Camera-type eye (tissue), 1 donor: Measurements from ENCODE around the gene MT3. TPM values are rescaled to one million over a fixed set of nuclear protein-coding genes. Genes with fewer than 3 reads are reported as not detected.

ENCODE experiments used
- total RNA-seq: library from RNA; depleted of rRNA; stranded (reverse); fragments of >200 nt; gene quantifications from one replicate; pipeline ENCODE4 v1.2.3, GENCODE V29; 2014

MT3 gene
- total RNA-seq = not detected

DNA sequence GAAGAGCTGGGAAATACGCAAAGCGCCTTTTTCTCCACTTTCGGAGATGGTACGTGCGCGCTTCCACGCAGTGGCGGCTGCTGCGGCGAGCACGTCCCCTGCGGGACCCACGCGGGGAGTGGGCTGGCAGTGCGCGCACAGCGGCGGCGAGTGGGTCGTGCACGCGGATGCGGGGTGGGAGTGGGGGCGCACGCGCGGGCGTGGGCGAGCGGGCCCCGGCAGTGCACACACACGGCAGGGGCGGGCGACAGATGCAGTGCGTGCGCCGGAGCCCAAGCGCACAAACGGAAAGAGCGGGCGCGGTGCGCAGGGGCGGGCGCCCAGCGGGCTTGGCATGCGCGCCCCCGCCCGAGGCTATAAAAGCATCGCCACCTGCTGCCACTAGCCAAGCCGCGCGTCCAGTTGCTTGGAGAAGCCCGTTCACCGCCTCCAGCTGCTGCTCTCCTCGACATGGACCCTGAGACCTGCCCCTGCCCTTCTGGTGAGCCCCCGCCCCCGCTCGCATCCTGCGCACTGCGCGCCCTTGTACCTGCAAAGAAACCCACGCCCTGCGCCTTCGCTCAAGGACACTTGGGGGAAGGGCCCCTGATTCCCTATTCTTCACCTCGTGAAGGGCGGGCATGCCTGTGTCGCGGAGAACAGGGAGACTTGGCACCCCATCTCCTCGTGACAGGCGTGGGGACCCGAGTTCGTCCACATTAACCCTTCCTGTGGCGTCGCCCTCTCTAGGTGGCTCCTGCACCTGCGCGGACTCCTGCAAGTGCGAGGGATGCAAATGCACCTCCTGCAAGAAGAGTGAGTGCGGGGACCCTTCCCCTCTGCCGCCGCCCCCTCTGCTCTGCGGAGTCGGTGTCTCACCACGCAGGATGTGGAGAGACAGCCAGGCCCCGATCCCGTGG lies at the start of gene MT3:
Gene MT3, plus strand, starts transcription at position 388 of the 899 bp plus-strand sequence. Its CDS starts 63 bp downstream, at position 451.

DNA sequence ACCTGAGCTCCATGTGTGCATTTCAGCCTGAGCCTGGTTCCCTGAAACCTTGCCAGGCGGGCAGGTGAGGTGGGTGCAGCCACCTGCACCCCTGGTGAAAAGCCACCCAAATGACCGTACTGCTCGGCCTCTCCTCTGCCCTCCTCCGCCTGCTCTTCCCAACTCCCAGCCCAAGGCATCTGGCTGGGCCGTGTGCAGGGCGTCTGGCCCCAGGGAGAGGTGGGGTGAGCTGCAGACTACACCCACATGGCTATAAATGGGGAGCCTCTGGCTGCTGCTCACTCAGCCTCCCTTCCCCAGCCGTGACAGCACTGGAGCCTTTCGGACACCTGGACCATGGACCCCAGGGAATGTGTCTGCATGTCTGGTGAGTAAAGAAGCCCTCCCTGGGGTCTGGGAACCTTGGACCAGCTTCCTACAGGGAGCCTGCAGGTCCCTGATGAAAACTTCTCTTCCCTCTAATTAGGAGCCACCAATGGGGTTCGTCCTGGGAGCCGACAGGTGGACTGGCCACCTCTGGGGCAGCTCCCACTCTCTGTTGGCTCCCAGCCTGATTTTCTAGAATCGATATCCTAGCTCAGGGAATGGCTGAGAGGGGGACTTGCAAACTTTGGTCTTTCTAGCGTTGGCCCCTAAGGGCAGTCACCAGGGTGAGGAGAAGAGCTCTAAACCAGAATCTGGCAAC lies 24.4 kb upstream of the MT3 start, which contains the start of gene MT4:
Gene MT4, plus strand, starts transcription at position 281 of the 685 bp plus-strand sequence. Its CDS starts 56 bp downstream, at position 337.

DNA sequence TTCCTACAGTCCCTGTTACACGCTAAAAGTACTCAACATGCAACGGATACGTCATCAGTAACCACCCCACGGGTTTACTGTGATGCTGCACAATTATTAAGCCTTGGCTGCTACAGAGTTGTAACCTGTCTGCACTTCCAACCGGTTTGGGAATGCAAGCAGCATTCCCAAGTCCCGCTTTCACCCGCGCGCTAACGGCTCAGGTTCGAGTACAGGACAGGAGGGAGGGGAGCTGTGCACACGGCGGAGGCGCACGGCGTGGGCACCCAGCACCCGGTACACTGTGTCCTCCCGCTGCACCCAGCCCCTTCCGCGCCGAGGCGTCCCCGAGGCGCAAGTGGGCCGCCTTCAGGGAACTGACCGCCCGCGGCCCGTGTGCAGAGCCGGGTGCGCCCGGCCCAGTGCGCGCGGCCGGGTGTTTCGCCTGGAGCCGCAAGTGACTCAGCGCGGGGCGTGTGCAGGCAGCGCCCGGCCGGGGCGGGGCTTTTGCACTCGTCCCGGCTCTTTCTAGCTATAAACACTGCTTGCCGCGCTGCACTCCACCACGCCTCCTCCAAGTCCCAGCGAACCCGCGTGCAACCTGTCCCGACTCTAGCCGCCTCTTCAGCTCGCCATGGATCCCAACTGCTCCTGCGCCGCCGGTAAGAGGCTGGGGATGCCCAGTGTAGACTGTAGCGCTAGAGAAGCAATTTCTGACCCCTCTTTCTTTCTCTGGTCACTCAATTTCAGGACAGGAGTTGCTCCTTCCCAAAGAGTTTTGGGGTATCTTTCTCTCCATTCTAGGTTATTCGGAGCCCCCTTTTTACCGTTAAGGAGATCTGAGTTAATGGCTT lies 18.9 kb downstream of the MT3 start, which contains the start of gene MT2A:
Gene MT2A, plus strand, starts transcription at position 542 of the 833 bp plus-strand sequence. Its CDS starts 72 bp downstream, at position 614.

DNA sequence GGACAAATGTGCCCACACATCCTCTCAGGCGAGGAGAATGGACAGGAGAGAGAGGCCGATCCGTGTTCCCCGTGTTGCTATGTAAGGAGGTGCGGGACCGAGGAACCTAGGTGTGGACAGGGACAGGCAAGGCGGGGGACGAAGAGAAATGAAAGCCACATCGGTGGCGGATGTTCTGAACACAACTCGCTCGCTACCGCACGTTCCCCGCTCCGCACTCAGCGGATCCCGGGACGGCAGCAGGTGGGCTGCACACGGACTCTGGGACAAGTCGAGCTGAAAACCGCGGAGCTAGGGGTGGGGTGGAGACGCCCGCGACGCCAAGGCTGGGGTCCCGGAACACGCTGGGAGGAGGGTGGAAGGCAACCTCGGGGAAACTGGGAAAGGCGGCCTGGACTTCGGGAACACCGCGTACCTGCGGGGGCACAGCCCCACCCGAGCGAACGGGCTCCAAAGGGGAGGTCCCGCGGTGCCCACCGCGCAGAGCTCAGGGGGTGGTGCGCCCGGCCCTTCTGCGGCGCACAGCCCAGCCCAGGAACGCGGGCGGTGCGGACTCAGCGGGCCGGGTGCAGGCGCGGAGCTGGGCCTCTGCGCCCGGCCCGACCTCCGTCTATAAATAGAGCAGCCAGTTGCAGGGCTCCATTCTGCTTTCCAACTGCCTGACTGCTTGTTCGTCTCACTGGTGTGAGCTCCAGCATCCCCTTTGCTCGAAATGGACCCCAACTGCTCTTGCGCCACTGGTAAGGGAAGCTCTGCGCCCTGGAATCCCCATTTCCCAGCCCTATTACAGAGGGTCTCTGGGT lies 36.0 kb downstream of the MT3 start, which contains the start of gene MT1E:
Gene MT1E, plus strand, starts transcription at position 642 of the 803 bp plus-strand sequence. Its CDS starts 71 bp downstream, at position 713.

DNA sequence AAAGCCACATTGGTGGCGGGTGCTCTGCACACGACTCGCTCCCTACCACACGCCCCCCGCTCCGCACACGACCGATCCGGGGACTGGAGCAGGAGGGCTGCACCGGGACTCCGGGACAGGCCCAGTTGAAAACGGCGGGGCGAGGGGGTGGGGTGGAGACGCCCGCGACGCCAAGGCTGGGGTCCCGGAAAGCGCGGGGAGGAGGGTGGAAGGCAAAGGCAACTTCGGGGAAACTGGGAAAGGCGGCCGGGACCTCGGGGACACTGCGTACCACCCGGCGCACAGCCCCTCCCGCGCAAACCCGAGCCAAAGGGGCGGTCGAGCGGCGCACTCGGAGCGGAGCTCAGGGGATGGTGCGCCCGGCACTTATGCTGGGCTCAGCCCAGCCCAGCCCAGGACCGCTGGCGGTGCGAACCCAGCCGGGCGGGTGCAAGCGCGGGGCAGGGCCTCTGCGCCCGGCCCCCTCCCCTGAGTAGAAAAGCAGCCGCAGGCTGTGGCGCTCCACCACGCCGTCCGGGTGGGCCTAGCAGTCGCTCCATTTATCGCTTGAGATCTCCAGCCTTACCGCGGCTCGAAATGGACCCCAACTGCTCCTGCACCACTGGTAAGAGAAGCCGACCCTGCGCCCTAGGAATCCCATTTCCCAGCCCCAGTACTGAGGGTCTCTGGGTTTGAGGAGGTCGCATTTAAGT lies 43.0 kb downstream of the MT3 start, which contains the start of gene MT1M:
Gene MT1M, plus strand, starts transcription at position 504 of the 692 bp plus-strand sequence. Its CDS starts 73 bp downstream, at position 577.

DNA sequence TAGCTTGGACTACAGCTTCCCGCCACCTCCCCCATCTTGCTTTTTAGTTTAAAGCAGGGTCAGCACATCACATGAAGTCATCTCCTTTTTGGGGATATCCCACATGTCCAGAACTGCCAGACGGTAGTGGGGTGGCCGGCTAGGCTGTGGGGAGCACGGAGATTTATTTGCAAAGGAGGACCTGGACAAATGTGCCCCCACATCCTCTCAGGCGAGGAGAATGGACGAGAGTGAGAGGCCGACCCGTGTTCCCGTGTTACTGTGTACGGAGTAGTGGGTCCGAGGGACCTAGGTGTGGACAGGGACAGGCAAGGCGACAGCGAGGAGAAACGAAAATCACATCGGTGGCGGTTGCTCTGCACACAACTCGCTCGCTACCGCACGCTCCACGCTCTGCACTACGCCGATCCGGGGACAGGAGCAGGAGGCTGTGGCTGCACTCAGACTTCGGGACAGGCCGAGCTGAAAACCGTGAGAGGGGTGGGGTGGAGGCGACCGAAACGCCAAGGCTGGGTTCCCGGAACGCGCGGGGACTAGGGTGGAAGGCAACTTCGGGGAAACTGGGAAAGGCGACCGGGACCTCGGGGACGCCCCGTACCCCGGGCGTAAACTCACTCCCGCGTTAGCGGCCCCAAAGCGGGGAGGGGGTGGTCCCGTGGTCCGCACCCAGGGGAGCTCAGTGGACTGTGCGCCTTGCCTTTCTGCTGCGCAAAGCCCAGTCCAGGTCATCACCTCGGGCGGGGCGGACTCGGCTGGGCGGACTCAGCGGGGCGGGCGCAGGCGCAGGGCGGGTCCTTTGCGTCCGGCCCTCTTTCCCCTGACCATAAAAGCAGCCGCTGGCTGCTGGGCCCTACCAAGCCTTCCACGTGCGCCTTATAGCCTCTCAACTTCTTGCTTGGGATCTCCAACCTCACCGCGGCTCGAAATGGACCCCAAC lies 48.8 kb downstream of the MT3 start, which contains the start of gene MT1A:
Gene MT1A, plus strand, starts transcription at position 853 of the 937 bp plus-strand sequence. Its CDS starts 73 bp downstream, at position 926.

Other genes with a start within 250 kb of the MT3 start
- gene AMFR, start 164.0 kb upstream of the MT3 start, total RNA-seq = 170 TPM
- 129 TPM for gene NUDT21, start 138.2 kb upstream of the MT3 start, total RNA-seq
- gene OGFOD1, start 138.0 kb upstream of the MT3 start, total RNA-seq = 70.2 TPM
- 97.5 TPM for gene BBS2, start 69.5 kb upstream of the MT3 start, total RNA-seq
- not detected for gene MT4, start 24.5 kb upstream of the MT3 start, total RNA-seq
- 2.6 TPM for gene MT2A, start 19.1 kb downstream of the MT3 start, total RNA-seq
- gene MT1E, start 36.3 kb downstream of the MT3 start, total RNA-seq = 3.1 TPM
- not detected for gene MT1M, start 43.1 kb downstream of the MT3 start, total RNA-seq
- gene MT1A, start 49.1 kb downstream of the MT3 start, total RNA-seq = not detected
- gene MT1B, start 62.4 kb downstream of the MT3 start, total RNA-seq = not detected
- gene MT1F, start 68.4 kb downstream of the MT3 start, total RNA-seq = 0.77 TPM
- gene MT1G, start 78.5 kb downstream of the MT3 start, total RNA-seq = not detected
- not detected for gene MT1H, start 80.3 kb downstream of the MT3 start, total RNA-seq
- 28.3 TPM for gene MT1X, start 92.9 kb downstream of the MT3 start, total RNA-seq
- gene NUP93, start 140.6 kb downstream of the MT3 start, total RNA-seq = 81.0 TPM